Keratinocyte (primary cell): ENCODE results near the gene TREH.

Experiments used
- EZH2 ChIP-seq: IDR thresholded peaks from one replicate; pipeline ENCODE4 v1.6.1; 2012; ENCODE audit warnings: inconsistent platforms, mild to moderate bottlenecking, low read length, moderate library complexity
- TF ChIP-seq, protein P1 (sequence below), 3 experiments: IDR thresholded peaks in 1 of 3; conservative IDR thresholded peaks in 1 of 3; optimal IDR thresholded peaks in 1 of 3; 2 replicates in 2 of 3; 3 replicates in 1 of 3; pipeline versions ENCODE3 to v1.5.1; 2011; ENCODE audit warnings: low read length in 3 of 3, mild to moderate bottlenecking in 3 of 3, moderate library complexity in 2 of 3, control low read depth in 1 of 3, inconsistent platforms in 1 of 3; ENCODE audit not compliant: insufficient read depth in 2 of 3; ENCODE audit errors: extremely low read depth in 1 of 3

DNA sequence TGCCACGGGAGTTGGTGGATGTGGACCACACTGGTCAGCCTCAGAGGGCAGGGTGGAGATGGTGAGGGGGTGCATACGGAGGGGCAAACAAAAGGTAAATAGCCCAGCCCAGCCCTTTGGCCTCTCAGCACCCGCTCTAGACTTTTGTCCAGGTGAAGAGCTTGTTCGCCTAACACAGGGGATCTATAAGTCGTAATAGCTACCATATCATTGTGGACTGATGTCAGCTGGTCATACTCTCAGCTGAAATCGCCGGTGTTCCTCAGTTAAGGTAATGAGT lies 27.0 kb upstream of the TREH start:
- TF ChIP-seq EZH2, result no peak
- TF ChIP-seq, protein P1, sequence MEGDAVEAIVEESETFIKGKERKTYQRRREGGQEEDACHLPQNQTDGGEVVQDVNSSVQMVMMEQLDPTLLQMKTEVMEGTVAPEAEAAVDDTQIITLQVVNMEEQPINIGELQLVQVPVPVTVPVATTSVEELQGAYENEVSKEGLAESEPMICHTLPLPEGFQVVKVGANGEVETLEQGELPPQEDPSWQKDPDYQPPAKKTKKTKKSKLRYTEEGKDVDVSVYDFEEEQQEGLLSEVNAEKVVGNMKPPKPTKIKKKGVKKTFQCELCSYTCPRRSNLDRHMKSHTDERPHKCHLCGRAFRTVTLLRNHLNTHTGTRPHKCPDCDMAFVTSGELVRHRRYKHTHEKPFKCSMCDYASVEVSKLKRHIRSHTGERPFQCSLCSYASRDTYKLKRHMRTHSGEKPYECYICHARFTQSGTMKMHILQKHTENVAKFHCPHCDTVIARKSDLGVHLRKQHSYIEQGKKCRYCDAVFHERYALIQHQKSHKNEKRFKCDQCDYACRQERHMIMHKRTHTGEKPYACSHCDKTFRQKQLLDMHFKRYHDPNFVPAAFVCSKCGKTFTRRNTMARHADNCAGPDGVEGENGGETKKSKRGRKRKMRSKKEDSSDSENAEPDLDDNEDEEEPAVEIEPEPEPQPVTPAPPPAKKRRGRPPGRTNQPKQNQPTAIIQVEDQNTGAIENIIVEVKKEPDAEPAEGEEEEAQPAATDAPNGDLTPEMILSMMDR (optimal IDR thresholded peaks at IDR 0.05 in 1 of 3, IDR thresholded peaks at IDR 0.05 in 1 of 3, conservative IDR thresholded peaks at IDR 0.05 in 1 of 3; ENCODE audit: extremely low read depth in 1 of 3, insufficient read depth in 2 of 3, low read length in 3 of 3), result no peak
